GM12878 (cell line): ENCODE results near the gene RCN2. TPM values are rescaled to one million over a fixed set of nuclear protein-coding genes. Genes with fewer than 3 reads are reported as not detected.

ENCODE experiments used
- ATAC-seq: fragments of 200-7000 bp; cut with Tn5 transposase; 3 replicates; pipeline ENCODE4 v1.9.1; 2020; ENCODE audit warnings: mild to moderate bottlenecking, moderate library complexity
- BruUV-seq: library from RNA; stranded (reverse); fragments of 400-500 nt; replicated peaks from 2 replicates; lab custom pipeline; 2021; lab: Mats Ljungman, UMichigan
- CTCF ChIA-PET: fragments of 300-600 bp; sonication (Branson Sonifier 250); formaldehyde crosslinking; extraction: SDS; loops from one replicate; lab custom pipeline; 2021; ENCODE audit warnings: inconsistent platforms; lab: Yijun Ruan, JAX
- POLR2A ChIA-PET: fragments of 350-600 bp; formaldehyde crosslinking; extraction: SDS; loops from one replicate; lab custom pipeline; 2021; ENCODE audit warnings: inconsistent platforms; lab: Charles Lee
- RAD21 ChIA-PET: fragments of 300-600 bp; sonication (Branson Sonifier 250); formaldehyde crosslinking; loops from one replicate; lab custom pipeline; 2023; ENCODE audit warnings: antibody characterized with exemption; ENCODE audit not compliant: unreplicated experiment; lab: Charles Lee
- SMC1A ChIA-PET: fragments of 300-600 bp; sonication (Branson Sonifier 250); formaldehyde crosslinking; loops from one replicate; lab custom pipeline; 2023; ENCODE audit not compliant: unreplicated experiment, uncharacterized antibody; lab: Charles Lee
- DNase-seq: peaks from one replicate; pipeline ENCODE4 v3.0.0-alpha.2; 2011; ENCODE audit warnings: low read depth, low spot score
- FAIRE-seq: peaks from 3 replicates; lab custom pipeline; 2011; peaks lifted over from hg19 to GRCh38; lab: Jason Lieb, UNC
- H2AFZ ChIP-seq: 2 replicates; pipeline ENCODE4 v1.6.0; 2011; ENCODE audit warnings: low read depth, low read length, control low read depth; ENCODE audit not compliant: control insufficient read depth
- H3K27ac ChIP-seq: 2 replicates; pipeline ENCODE4 v1.5.1; 2011; ENCODE audit warnings: control low read depth; ENCODE audit not compliant: control insufficient read depth, insufficient read depth
- H3K27me3 ChIP-seq, 2 experiments: replicated peaks in 1 of 2; 2 replicates each; pipeline versions ENCODE4 v1.6.0 to v1.6.1; 2011; ENCODE audit warnings: low read length in 1 of 2; ENCODE audit not compliant: control insufficient read depth in 2 of 2, insufficient read depth in 2 of 2
- H3K36me3 ChIP-seq, 2 experiments: 2 replicates each; pipeline ENCODE4 v1.5.1; 2011; ENCODE audit warnings: low read length in 1 of 2; ENCODE audit not compliant: control insufficient read depth in 2 of 2, insufficient read depth in 2 of 2
- H3K4me1 ChIP-seq: 2 replicates; pipeline ENCODE4 v1.6.1; 2011; ENCODE audit warnings: mild to moderate bottlenecking, low read length, moderate library complexity, mixed read lengths; ENCODE audit not compliant: control insufficient read depth, insufficient read depth
- H3K4me2 ChIP-seq: 2 replicates; pipeline ENCODE4 v1.6.0; 2011; ENCODE audit warnings: control low read depth; ENCODE audit not compliant: control insufficient read depth, insufficient read depth
- H3K4me3 ChIP-seq: fragments of 200-600 bp; sonication (generic); 2 replicates; pipeline ENCODE4 v1.5.1; 2016
- H3K79me2 ChIP-seq: 2 replicates; pipeline ENCODE4 v1.6.0; 2011; ENCODE audit warnings: low read length; ENCODE audit not compliant: control insufficient read depth, insufficient read depth
- H3K9ac ChIP-seq: 2 replicates; pipeline ENCODE4 v1.8.0; 2011; ENCODE audit warnings: low read length, control low read depth, mixed read lengths; ENCODE audit not compliant: control insufficient read depth, insufficient read depth
- H3K9me3 ChIP-seq: replicated peaks from 3 replicates; pipeline ENCODE4 v1.5.1; 2011; ENCODE audit warnings: mild to moderate bottlenecking, low read length; ENCODE audit not compliant: control insufficient read depth, insufficient read depth
- H4K20me1 ChIP-seq: 2 replicates; pipeline ENCODE4 v1.6.0; 2011; ENCODE audit not compliant: control insufficient read depth, insufficient read depth
- CBX5 ChIP-seq: sonication (generic); IDR thresholded peaks from 2 replicates; pipeline ENCODE4 v1.6.1; 2016; ENCODE audit warnings: low read depth, moderate library complexity, mild to moderate bottlenecking, inconsistent platforms
- KDM1A ChIP-seq: fragments of 200-600 bp; sonication (generic); IDR thresholded peaks from 2 replicates; pipeline ENCODE4 v1.6.1; 2016; ENCODE audit warnings: borderline replicate concordance
- MYC ChIP-seq: IDR thresholded peaks from 2 replicates; pipeline ENCODE4 v1.6.1; 2011; ENCODE audit warnings: mild to moderate bottlenecking, low read length, moderate library complexity, inconsistent platforms; ENCODE audit not compliant: insufficient read depth, insufficient replicate concordance, insufficient read length, severe bottlenecking
- PML ChIP-seq: IDR thresholded peaks from 2 replicates; pipeline ENCODE4 v1.6.1; 2012; ENCODE audit warnings: low read length, inconsistent platforms
- ZNF24 ChIP-seq: fragments of 450-650 bp; IDR thresholded peaks from 2 replicates; pipeline ENCODE4 v1.6.1; 2017; ENCODE audit warnings: antibody characterized with exemption, mild to moderate bottlenecking
- ZZZ3 ChIP-seq: IDR thresholded peaks from 2 replicates; pipeline ENCODE4 v1.6.1; 2011; ENCODE audit warnings: low read depth; ENCODE audit not compliant: control insufficient read depth, insufficient read length
- WGBS: methylation state at CpG from one replicate; pipeline ENCODE4 v1.1.6; 2016; ENCODE audit warnings: low lambda C conversion rate; ENCODE audit not compliant: insufficient replicate concordance, insufficient coverage; ENCODE audit errors: missing lambda C conversion rate; 5-methylcytosine and 5-hydroxymethylcytosine counted together
- in situ Hi-C: fragments of 300-500 bp; cut with MboI; formaldehyde crosslinking; loops from 9 replicates; pipeline ENCODE4 v1.14.3; 2018; ENCODE audit warnings: mixed read lengths
- intact Hi-C: fragments of 100-400 bp; cut with micrococcal nuclease; formaldehyde crosslinking; loops from one replicate; pipeline ENCODE4 v1.14.2; 2022; ENCODE audit not compliant: unreplicated experiment
- polyA plus RNA-seq, 11 experiments: library from polyadenylated mRNA; depleted of rRNA in 4 of 11; unstranded in 6 of 11; stranded (reverse) in 5 of 11; fragments of >200 nt; fragmentation: Nextera tagmentation in 4 of 11; fragmentation: Illumina TruSeq in 1 of 11; extraction: Ambion mirVana in 4 of 11; extraction: Trizol in 1 of 11; gene quantifications; 1 replicate in 1 of 11; 2 replicates in 10 of 11; pipeline versions ENCODE4 v1.2.1 to v1.2.3, GENCODE V29; 2011 to 2016; ENCODE audit warnings: inconsistent platforms in 2 of 11, missing spikeins in 2 of 11, low read depth in 1 of 11
- total RNA-seq, 4 experiments: library from RNA; depleted of rRNA in 3 of 4; stranded (reverse); fragments of >200 nt in 3 of 4; fragmentation: Illumina TruSeq in 1 of 4; extraction: Trizol in 1 of 4; gene quantifications; 2 replicates each; pipeline versions ENCODE4 v1.2.1 to v1.2.3, GENCODE V29; 2013 to 2021
- TF ChIP-seq, protein P1 (sequence below): fragments of 450-650 bp; IDR thresholded peaks from 2 replicates; pipeline ENCODE4 v1.6.1; 2017; ENCODE audit warnings: mild to moderate bottlenecking, moderate library complexity
- TF ChIP-seq, protein P2 (sequence below): fragments of 450-650 bp; IDR thresholded peaks from 2 replicates; pipeline ENCODE4 v1.6.1; 2017; ENCODE audit warnings: mild to moderate bottlenecking, low read depth, inconsistent platforms; ENCODE audit not compliant: poor library complexity, severe bottlenecking

The RCN2 gene
- total and polyA plus RNA-seq, 10 of the 15 experiments (the other 5 are each of a cell fraction or from before 2014, with no cell fraction given), result 4.9 to 41.0 (median 12.9) TPM

DNA sequence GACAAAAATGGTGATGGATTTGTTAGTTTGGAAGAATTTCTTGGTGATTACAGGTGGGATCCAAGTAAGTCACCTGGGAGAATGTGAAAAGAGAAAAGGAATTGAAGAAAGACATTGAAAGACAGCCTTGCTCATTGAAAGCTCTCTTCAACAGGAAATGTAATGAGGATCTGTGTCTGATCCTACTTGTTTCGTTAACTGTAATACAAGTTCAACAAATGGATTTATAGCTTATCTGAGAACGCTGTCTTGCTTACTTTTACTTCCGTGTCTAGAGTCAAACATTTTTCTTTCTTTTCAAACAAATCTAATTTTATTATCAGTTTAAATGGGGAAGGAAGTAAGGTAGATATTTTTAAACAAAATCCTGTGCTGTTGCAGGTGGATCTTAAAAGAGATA, 15.9 kb downstream of the RCN2 start (continued):
- TF ChIP-seq, protein P1, sequence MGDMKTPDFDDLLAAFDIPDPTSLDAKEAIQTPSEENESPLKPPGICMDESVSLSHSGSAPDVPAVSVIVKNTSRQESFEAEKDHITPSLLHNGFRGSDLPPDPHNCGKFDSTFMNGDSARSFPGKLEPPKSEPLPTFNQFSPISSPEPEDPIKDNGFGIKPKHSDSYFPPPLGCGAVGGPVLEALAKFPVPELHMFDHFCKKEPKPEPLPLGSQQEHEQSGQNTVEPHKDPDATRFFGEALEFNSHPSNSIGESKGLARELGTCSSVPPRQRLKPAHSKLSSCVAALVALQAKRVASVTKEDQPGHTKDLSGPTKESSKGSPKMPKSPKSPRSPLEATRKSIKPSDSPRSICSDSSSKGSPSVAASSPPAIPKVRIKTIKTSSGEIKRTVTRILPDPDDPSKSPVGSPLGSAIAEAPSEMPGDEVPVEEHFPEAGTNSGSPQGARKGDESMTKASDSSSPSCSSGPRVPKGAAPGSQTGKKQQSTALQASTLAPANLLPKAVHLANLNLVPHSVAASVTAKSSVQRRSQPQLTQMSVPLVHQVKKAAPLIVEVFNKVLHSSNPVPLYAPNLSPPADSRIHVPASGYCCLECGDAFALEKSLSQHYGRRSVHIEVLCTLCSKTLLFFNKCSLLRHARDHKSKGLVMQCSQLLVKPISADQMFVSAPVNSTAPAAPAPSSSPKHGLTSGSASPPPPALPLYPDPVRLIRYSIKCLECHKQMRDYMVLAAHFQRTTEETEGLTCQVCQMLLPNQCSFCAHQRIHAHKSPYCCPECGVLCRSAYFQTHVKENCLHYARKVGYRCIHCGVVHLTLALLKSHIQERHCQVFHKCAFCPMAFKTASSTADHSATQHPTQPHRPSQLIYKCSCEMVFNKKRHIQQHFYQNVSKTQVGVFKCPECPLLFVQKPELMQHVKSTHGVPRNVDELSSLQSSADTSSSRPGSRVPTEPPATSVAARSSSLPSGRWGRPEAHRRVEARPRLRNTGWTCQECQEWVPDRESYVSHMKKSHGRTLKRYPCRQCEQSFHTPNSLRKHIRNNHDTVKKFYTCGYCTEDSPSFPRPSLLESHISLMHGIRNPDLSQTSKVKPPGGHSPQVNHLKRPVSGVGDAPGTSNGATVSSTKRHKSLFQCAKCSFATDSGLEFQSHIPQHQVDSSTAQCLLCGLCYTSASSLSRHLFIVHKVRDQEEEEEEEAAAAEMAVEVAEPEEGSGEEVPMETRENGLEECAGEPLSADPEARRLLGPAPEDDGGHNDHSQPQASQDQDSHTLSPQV, result no peak
- no peak for TF ChIP-seq ZZZ3
- TF ChIP-seq CBX5, result no peak
- TF ChIP-seq KDM1A, result no peak
- no peak for TF ChIP-seq PML
- TF ChIP-seq MYC, result no peak
- TF ChIP-seq ZNF24, result no peak

DNA sequence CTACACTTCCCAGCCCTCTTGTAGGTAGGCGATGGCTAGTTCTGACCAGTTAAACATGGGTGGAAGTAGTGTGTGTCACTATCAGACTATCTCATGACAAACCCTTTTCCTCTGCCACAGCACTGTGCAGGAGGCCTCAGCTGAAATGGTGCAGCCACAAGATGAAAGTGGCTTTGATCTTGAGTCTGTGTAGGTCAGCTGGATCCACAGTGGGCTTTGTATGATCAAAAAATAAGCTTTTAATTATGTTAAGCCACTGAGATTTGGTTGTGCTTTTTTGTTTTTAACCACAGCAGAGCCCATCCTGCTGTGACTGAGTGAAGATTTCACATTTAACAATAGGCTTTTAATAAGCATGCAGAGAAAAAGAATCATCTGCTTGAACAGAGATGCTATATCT, 19.7 kb downstream of the RCN2 start:
- H3K4me1 ChIP-seq, result no peaks in the 10 kb centered on the region
- no peak overlapping the region for H3K4me2 ChIP-seq
- BruUV-seq, result no TSS peak
- ChIA-PET SMC1A (no interaction called here), CTCF (interaction anchor here (0.6 to 2.0 kb wide), 5 partner anchors 10 to 592 kb away, joined by 3 to 8 read pairs (median 5); no protein-coding TSS in a partner anchor), POLR2A (interaction anchor here (0.5 kb wide), 1 partner anchor 43 kb away, joined by 4 read pairs; no protein-coding TSS in a partner anchor), RAD21 (no interaction called here)
- no peak for ATAC-seq
- no peaks in the 10 kb centered on the region for H3K27me3 ChIP-seq
- no peaks in the 10 kb centered on the region for H3K36me3 ChIP-seq
- no peak for FAIRE-seq
- no peak for DNase-seq
- no peak overlapping the region for H3K27ac ChIP-seq
- no peak overlapping the region for H3K9ac ChIP-seq
- no peak overlapping the region for H2AFZ ChIP-seq
- in situ Hi-C loops (no loop called here), intact Hi-C loops (no loop called here)
- no peaks in the 10 kb centered on the region for H3K79me2 ChIP-seq
- H3K9me3 ChIP-seq, result no peaks in the 10 kb centered on the region
- no peak overlapping the region for H3K4me3 ChIP-seq
- no peaks in the 10 kb centered on the region for H4K20me1 ChIP-seq
- TF ChIP-seq, protein P2, sequence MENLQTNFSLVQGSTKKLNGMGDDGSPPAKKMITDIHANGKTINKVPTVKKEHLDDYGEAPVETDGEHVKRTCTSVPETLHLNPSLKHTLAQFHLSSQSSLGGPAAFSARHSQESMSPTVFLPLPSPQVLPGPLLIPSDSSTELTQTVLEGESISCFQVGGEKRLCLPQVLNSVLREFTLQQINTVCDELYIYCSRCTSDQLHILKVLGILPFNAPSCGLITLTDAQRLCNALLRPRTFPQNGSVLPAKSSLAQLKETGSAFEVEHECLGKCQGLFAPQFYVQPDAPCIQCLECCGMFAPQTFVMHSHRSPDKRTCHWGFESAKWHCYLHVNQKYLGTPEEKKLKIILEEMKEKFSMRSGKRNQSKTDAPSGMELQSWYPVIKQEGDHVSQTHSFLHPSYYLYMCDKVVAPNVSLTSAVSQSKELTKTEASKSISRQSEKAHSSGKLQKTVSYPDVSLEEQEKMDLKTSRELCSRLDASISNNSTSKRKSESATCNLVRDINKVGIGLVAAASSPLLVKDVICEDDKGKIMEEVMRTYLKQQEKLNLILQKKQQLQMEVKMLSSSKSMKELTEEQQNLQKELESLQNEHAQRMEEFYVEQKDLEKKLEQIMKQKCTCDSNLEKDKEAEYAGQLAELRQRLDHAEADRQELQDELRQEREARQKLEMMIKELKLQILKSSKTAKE, result no peak
- TF ChIP-seq, all 136 proteins: peak for 0
- 100% methylated on average over 1 of the region's 1 CpG for WGBS
